ENCODE results near the gene TOPORS. TPM values are rescaled to one million over a fixed set of nuclear protein-coding genes. Genes with fewer than 3 reads are reported as not detected.

TOPORS gene
- total RNA-seq, 1 experiment from 2014 or later: 14.2 TPM

- H3K36me3 ChIP-seq: no peaks in the 10 kb centered on the region
- H3K4me1 ChIP-seq (replicated peaks): peaks cover 6% of the 10 kb centered on the region
- no peak overlapping the region for H3K4me3 ChIP-seq
- DNase-seq (ENCODE audit: low read depth in 1 of 2, low spot score in 2 of 2): no peak
- H3K9me3 ChIP-seq (replicated peaks): no peaks in the 10 kb centered on the region
- H3K27ac ChIP-seq: no peak overlapping the region
- H3K27me3 ChIP-seq (replicated peaks): no peaks in the 10 kb centered on the region
Observed at GRCh38 chr9:32577316-32577715, 24.9 kb upstream of the TOPORS start.

DNA sequence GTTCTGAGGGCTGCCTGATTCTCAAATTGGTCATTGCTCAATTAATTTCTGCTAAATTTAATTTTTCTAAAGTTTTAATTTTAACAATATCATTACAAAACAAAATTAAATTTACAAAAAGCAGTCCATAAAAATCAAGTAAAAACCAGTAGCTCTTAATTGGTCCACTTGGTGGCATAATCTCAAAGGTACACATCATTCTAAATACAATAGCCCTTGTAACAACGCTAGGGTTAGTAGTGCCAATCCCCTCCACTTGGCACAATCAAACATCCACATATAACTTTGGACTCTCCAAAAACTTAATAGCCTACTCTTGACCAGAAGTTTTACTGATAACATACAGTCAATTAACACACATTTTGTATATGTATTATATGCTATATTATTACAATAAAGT lies 22.5 kb upstream of the TOPORS start:
- Histone ChIP-seq H3K36me3 (no peaks in the 10 kb centered on the region; the same call in 1 of the 2 replicates), H3K27ac (no peak overlapping the region), H3K9me3 (replicated peaks) (no peaks in the 10 kb centered on the region), H3K4me1 (replicated peaks) (peaks cover 9% of the 10 kb centered on the region), H3K4me3 (no peak overlapping the region), H3K27me3 (replicated peaks) (no peaks in the 10 kb centered on the region)
- DNase-seq (ENCODE audit: low read depth in 1 of 2, low spot score in 2 of 2): no peak

GRCh38 chr9:32573821-32574220 lies 21.4 kb upstream of the TOPORS start:
- no peaks in the 10 kb centered on the region; the same call in 1 of the 2 replicates for H3K36me3 ChIP-seq
- H3K9me3 ChIP-seq (replicated peaks): no peaks in the 10 kb centered on the region
- no peak overlapping the region for H3K4me3 ChIP-seq
- no peak overlapping the region for H3K27ac ChIP-seq
- no peak for DNase-seq (ENCODE audit: low read depth in 1 of 2, low spot score in 2 of 2)
- H3K4me1 ChIP-seq (replicated peaks): peaks cover 9% of the 10 kb centered on the region
- no peaks in the 10 kb centered on the region for H3K27me3 ChIP-seq (replicated peaks)

- DNase-seq (ENCODE audit: low read depth in 1 of 2, low spot score in 2 of 2): peak; percentile 67 to 87
- Histone ChIP-seq H3K4me1 (replicated peaks) (peaks cover 9% of the 10 kb centered on the region), H3K9me3 (replicated peaks) (no peaks in the 10 kb centered on the region), H3K27me3 (replicated peaks) (no peaks in the 10 kb centered on the region), H3K27ac (peak within 1 kb of the TSS; percentile 55), H3K36me3 (no peaks in the 10 kb centered on the region; the same call in 1 of the 2 replicates), H3K4me3 (peak within 1 kb of the TSS; percentile 67)
Observed at GRCh38 chr9:32572900-32573523, 20.6 kb upstream of the TOPORS start, which contains the start of gene NDUFB6. Gene NDUFB6 (minus strand): TSS chr9:32573159. CDS start chr9:32573060, 99 bp downstream.

- Histone ChIP-seq H3K27ac (peak overlapping the region; percentile 55), H3K4me3 (peak overlapping the region; percentile 67), H3K9me3 (replicated peaks) (no peaks in the 10 kb centered on the region), H3K36me3 (no peaks in the 10 kb centered on the region; the same call in 1 of the 2 replicates), H3K4me1 (replicated peaks) (peaks cover 9% of the 10 kb centered on the region), H3K27me3 (replicated peaks) (no peaks in the 10 kb centered on the region)
- DNase-seq (ENCODE audit: low read depth in 1 of 2, low spot score in 2 of 2): peak; percentile 49 to 52
Observed at GRCh38 chr9:32571969-32572899, 19.8 kb upstream of the TOPORS start.

DNA sequence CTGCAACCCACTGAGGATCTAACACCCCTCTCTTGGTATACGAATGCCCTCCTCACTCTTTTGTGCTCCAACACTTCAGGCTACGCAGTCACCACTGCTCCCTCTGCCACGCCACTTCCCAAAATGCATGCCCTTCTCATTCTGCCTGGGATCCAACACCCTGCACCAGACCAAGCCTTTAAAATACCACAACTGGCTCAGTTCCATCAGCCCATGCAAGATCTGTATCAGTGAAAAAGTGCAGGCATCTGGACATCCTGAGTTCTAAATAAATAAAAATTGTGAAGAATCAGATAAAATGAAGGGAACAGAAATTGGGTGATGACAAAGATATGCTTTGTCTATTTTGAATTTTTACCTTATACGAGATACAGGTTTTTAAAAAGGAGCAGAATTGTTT lies 17.9 kb upstream of the TOPORS start:
- Histone ChIP-seq H3K27me3 (replicated peaks) (no peaks in the 10 kb centered on the region), H3K9me3 (replicated peaks) (no peaks in the 10 kb centered on the region), H3K27ac (no peak overlapping the region), H3K36me3 (no peaks in the 10 kb centered on the region; the same call in 1 of the 2 replicates), H3K4me3 (no peak overlapping the region), H3K4me1 (replicated peaks) (peaks cover 9% of the 10 kb centered on the region)
- no peak for DNase-seq (ENCODE audit: low read depth in 1 of 2, low spot score in 2 of 2)

- no peak for DNase-seq (ENCODE audit: low read depth in 1 of 2, low spot score in 2 of 2)
- no peaks in the 10 kb centered on the region; the same call in 1 of the 2 replicates for H3K36me3 ChIP-seq
- H3K27me3 ChIP-seq (replicated peaks): no peaks in the 10 kb centered on the region
- no peaks in the 10 kb centered on the region for H3K9me3 ChIP-seq (replicated peaks)
- 0 out of 2 replicates have a peak, but pooled peaks cover under 1% of the 10 kb centered on the region for H3K4me1 ChIP-seq (replicated peaks)
- no peak overlapping the region for H3K4me3 ChIP-seq
- no peak overlapping the region for H3K27ac ChIP-seq
Observed at GRCh38 chr9:32566770-32567169, 14.4 kb upstream of the TOPORS start.

GRCh38 chr9:32565967-32566366 lies 13.6 kb upstream of the TOPORS start:
- no peak for DNase-seq (ENCODE audit: low read depth in 1 of 2, low spot score in 2 of 2)
- Histone ChIP-seq H3K4me3 (no peak overlapping the region), H3K27me3 (replicated peaks) (no peaks in the 10 kb centered on the region), H3K4me1 (replicated peaks) (no peaks in the 10 kb centered on the region), H3K9me3 (replicated peaks) (no peaks in the 10 kb centered on the region), H3K36me3 (no peaks in the 10 kb centered on the region), H3K27ac (no peak overlapping the region)

DNA sequence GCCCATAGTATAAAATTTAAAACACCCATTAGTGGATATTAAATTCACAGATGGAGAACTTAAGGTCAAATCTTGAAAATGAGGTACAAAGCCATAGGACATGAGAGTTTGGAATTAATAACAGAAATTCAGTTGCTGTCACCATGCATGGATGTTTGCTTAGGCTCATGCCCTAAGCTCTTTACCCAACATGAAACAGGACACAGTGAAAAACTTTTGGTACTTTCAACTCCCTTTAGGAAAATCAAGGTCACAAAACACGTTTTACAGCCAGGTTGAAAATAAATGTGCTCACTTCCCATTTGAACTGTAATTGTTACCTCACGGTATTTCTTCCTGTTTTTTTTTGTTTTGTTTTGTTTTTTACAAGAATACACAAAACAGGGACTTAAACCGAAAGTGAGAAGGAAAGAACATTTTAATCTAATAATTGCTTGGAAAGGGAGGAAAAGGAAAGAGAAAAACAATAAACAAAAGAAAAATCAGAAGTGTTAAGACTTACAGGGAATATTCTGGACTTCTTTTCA lies 6.1 kb upstream of the TOPORS start:
- H3K27me3 ChIP-seq (replicated peaks): no peaks in the 10 kb centered on the region
- H3K27ac ChIP-seq: no peak overlapping the region
- H3K4me3 ChIP-seq: no peak overlapping the region
- H3K9me3 ChIP-seq (replicated peaks): no peaks in the 10 kb centered on the region
- H3K36me3 ChIP-seq: no peaks in the 10 kb centered on the region
- DNase-seq (ENCODE audit: low read depth in 1 of 2, low spot score in 2 of 2): no peak
- no peaks in the 10 kb centered on the region for H3K4me1 ChIP-seq (replicated peaks)

DNA sequence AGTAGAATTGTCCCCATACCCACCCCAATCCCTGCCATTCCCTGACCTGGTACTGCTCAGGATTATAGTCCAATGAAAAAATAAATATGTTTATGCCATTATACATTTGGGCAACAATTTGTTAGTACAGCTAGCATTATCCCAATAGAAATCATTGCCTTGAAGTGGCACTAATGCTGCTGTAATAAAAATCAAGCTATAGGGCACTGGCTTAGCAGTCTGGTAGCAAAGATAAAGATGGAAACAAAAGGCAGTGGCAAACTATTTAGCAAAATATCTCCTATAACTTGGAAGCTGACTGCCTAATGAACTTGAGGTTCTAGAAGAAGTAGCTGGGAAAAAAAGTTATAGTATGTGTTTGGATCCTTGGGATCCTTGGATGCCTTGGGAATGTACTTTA lies 2.2 kb upstream of the TOPORS start:
- H3K27me3 ChIP-seq (replicated peaks): no peaks in the 10 kb centered on the region
- H3K4me3 ChIP-seq: no peak overlapping the region
- H3K9me3 ChIP-seq (replicated peaks): no peaks in the 10 kb centered on the region
- H3K4me1 ChIP-seq (replicated peaks): no peaks in the 10 kb centered on the region; the same call in 1 of the 2 replicates
- H3K27ac ChIP-seq: no peak overlapping the region
- peaks cover 7% of the 10 kb centered on the region; the same call in 1 of the 2 replicates for H3K36me3 ChIP-seq
- DNase-seq (ENCODE audit: low read depth in 1 of 2, low spot score in 2 of 2): no peak

GRCh38 chr9:32554107-32554506 lies 1.7 kb upstream of the TOPORS start:
- no peak overlapping the region for H3K27ac ChIP-seq
- no peaks in the 10 kb centered on the region for H3K27me3 ChIP-seq (replicated peaks)
- H3K4me3 ChIP-seq: no peak overlapping the region
- no peaks in the 10 kb centered on the region for H3K9me3 ChIP-seq (replicated peaks)
- DNase-seq (ENCODE audit: low read depth in 1 of 2, low spot score in 2 of 2): no peak
- H3K36me3 ChIP-seq: peaks cover 7% of the 10 kb centered on the region; the same call in 1 of the 2 replicates
- H3K4me1 ChIP-seq (replicated peaks): no peaks in the 10 kb centered on the region; the same call in 1 of the 2 replicates

GRCh38 chr9:32551276-32552051 lies 922 bp downstream of the TOPORS start:
- no peaks in the 10 kb centered on the region; the same call in 1 of the 2 replicates for H3K4me1 ChIP-seq (replicated peaks)
- H3K4me3 ChIP-seq: peak overlapping the region; percentile 73
- peak in 1 of 2 experiments; percentile 35 for DNase-seq (ENCODE audit: low read depth in 1 of 2, low spot score in 2 of 2)
- H3K27me3 ChIP-seq (replicated peaks): no peaks in the 10 kb centered on the region
- H3K9me3 ChIP-seq (replicated peaks): no peaks in the 10 kb centered on the region
- peak overlapping the region; percentile 22 for H3K27ac ChIP-seq
- H3K36me3 ChIP-seq: peaks cover 7% of the 10 kb centered on the region; the same call in 1 of the 2 replicates

Measured in SJSA1 (cell line).